H1 (cell line): Measurements from ENCODE around the gene RBM47. TPM values are rescaled to one million over a fixed set of nuclear protein-coding genes. Genes with fewer than 3 reads are reported as not detected.

Experiments used
- CTCF ChIA-PET: fragments of 300-600 bp; sonication (Branson Sonifier 250); formaldehyde crosslinking; loops from one replicate; lab custom pipeline; 2021; ENCODE audit not compliant: partially characterized antibody; lab: Charles Lee
- POLR2A ChIA-PET: fragments of 300-600 bp; sonication (Branson Sonifier 250); formaldehyde crosslinking; loops from one replicate; lab custom pipeline; 2021; ENCODE audit warnings: inconsistent platforms; ENCODE audit not compliant: partially characterized antibody; lab: Charles Lee
- DNase-seq, 2 experiments: peaks; one replicate each; pipeline versions ENCODE4 v3.0.0 to v3.0.0-alpha.2; 2010 to 2022; ENCODE audit warnings: low spot score in 2 of 2, low read depth in 1 of 2, mixed read lengths in 1 of 2
- FAIRE-seq: peaks from 2 replicates; lab custom pipeline; 2011; peaks lifted over from hg19 to GRCh38; lab: Jason Lieb, UNC
- H2AFZ ChIP-seq: 2 replicates; pipeline ENCODE4 v1.8.1; 2012; ENCODE audit warnings: low read length, inconsistent platforms
- H2AK5ac ChIP-seq: 2 replicates; pipeline ENCODE4 v1.6.1; 2013; ENCODE audit warnings: low read depth, low read length
- H2BK120ac ChIP-seq: replicated peaks from 2 replicates; pipeline ENCODE3; 2013; ENCODE audit warnings: low read depth, low read length, inconsistent platforms
- H2BK12ac ChIP-seq: 2 replicates; pipeline ENCODE4 v1.6.1; 2013; ENCODE audit warnings: low read depth, low read length
- H2BK15ac ChIP-seq: 2 replicates; pipeline ENCODE4 v1.6.1; 2013; ENCODE audit warnings: low read length
- H2BK20ac ChIP-seq: 2 replicates; pipeline ENCODE4 v1.6.1; 2013; ENCODE audit warnings: low read length
- H2BK5ac ChIP-seq: 2 replicates; pipeline ENCODE4 v1.6.1; 2013; ENCODE audit warnings: low read depth, low read length
- H3K14ac ChIP-seq: 2 replicates; pipeline ENCODE4 v1.6.1; 2013; ENCODE audit warnings: inconsistent platforms; ENCODE audit not compliant: insufficient read length
- H3K18ac ChIP-seq: 2 replicates; pipeline ENCODE4 v1.6.1; 2013; ENCODE audit warnings: low read length; ENCODE audit errors: extremely low read depth
- H3K23ac ChIP-seq: 2 replicates; pipeline ENCODE4 v1.6.1; 2013; ENCODE audit warnings: inconsistent platforms; ENCODE audit not compliant: insufficient read length
- H3K23me2 ChIP-seq: 2 replicates; pipeline ENCODE4 v1.6.1; 2013; ENCODE audit warnings: low read depth, low read length
- H3K27ac ChIP-seq: 2 replicates; pipeline ENCODE4 v1.6.1; 2011; ENCODE audit warnings: low read depth, low read length, inconsistent platforms
- H3K27me3 ChIP-seq, 4 experiments: replicated peaks in 1 of 4; 1 replicate in 1 of 4; 2 replicates in 3 of 4; pipeline versions ENCODE4 v1.6.1 to v1.8.1; 2011 to 2013; ENCODE audit warnings: low read length in 3 of 4, mild to moderate bottlenecking in 3 of 4, inconsistent platforms in 2 of 4, mixed read lengths in 2 of 4, moderate library complexity in 1 of 4; ENCODE audit not compliant: control insufficient read depth in 3 of 4, insufficient read depth in 3 of 4; ENCODE audit errors: extremely low read depth in 1 of 4
- H3K36me3 ChIP-seq, 4 experiments: 2 replicates each; pipeline versions ENCODE4 v1.6.1 to v1.8.1; 2011 to 2013; ENCODE audit warnings: mild to moderate bottlenecking in 4 of 4, low read length in 3 of 4, moderate library complexity in 2 of 4, control low read depth in 1 of 4, inconsistent platforms in 1 of 4; ENCODE audit not compliant: insufficient read depth in 4 of 4, control insufficient read depth in 2 of 4
- H3K4ac ChIP-seq: replicated peaks from 2 replicates; pipeline ENCODE3; 2013; ENCODE audit warnings: low read length, low read depth, mixed read lengths, inconsistent platforms; ENCODE audit not compliant: insufficient read length
- H3K4me1 ChIP-seq, 4 experiments: replicated peaks in 1 of 4; 1 replicate in 1 of 4; 2 replicates in 3 of 4; pipeline versions ENCODE4 v1.6.1 to v1.8.1; 2011 to 2013; ENCODE audit warnings: low read length in 3 of 4, inconsistent platforms in 2 of 4, mixed read lengths in 1 of 4; ENCODE audit not compliant: insufficient read depth in 4 of 4, control insufficient read depth in 3 of 4
- H3K4me2 ChIP-seq, 2 experiments: 2 replicates each; pipeline versions ENCODE4 v1.6.1 to v1.8.1; 2011 to 2013; ENCODE audit warnings: low read depth in 2 of 2, low read length in 2 of 2, control low read depth in 1 of 2, inconsistent platforms in 1 of 2, mild to moderate bottlenecking in 1 of 2; ENCODE audit not compliant: insufficient read depth in 1 of 2
- H3K4me3 ChIP-seq, 4 experiments: fragments of 200-600, 300-600 bp in 1 of 4; sonication (generic), shearing (Covaris generic), sonication (Bioruptor Twin) in 1 of 4; 2 replicates each; pipeline versions ENCODE4 v1.5.1 to v1.8.1; 2011 to 2016; ENCODE audit warnings: low read length in 4 of 4, low read depth in 3 of 4, control low read depth in 2 of 4, inconsistent platforms in 2 of 4, mild to moderate bottlenecking in 2 of 4, mixed read lengths in 1 of 4, moderate library complexity in 1 of 4; ENCODE audit not compliant: insufficient read depth in 2 of 4; ENCODE audit errors: extremely low read depth in 1 of 4
- H3K56ac ChIP-seq: replicated peaks from 2 replicates; pipeline ENCODE3; 2013; ENCODE audit warnings: low read depth, mild to moderate bottlenecking, mixed read lengths, low read length, inconsistent platforms; ENCODE audit not compliant: insufficient read length
- H3K79me1 ChIP-seq: 2 replicates; pipeline ENCODE4 v1.6.1; 2013; ENCODE audit warnings: low read depth, low read length, control low read depth
- H3K79me2 ChIP-seq, 2 experiments: 2 replicates each; pipeline versions ENCODE4 v1.6.1 to v1.8.1; 2012 to 2013; ENCODE audit warnings: low read length in 2 of 2, mild to moderate bottlenecking in 2 of 2, inconsistent platforms in 1 of 2; ENCODE audit not compliant: insufficient read depth in 2 of 2, control insufficient read depth in 1 of 2
- H3K9ac ChIP-seq, 4 experiments: replicated peaks in 1 of 4; 1 replicate in 1 of 4; 2 replicates in 3 of 4; pipeline versions ENCODE4 v1.6.1 to v1.8.1; 2011 to 2013; ENCODE audit warnings: low read depth in 3 of 4, low read length in 3 of 4, control low read depth in 2 of 4, mild to moderate bottlenecking in 2 of 4, moderate library complexity in 2 of 4, inconsistent platforms in 1 of 4; ENCODE audit errors: extremely low read depth in 1 of 4
- H3K9me3 ChIP-seq, 2 experiments: 2 replicates each; pipeline versions ENCODE4 v1.6.1 to v1.8.1; 2012 to 2013; ENCODE audit warnings: mild to moderate bottlenecking in 2 of 2, moderate library complexity in 2 of 2, control low read depth in 1 of 2, inconsistent platforms in 1 of 2, low read depth in 1 of 2, low read length in 1 of 2, mixed read lengths in 1 of 2; ENCODE audit not compliant: insufficient read depth in 2 of 2
- H4K20me1 ChIP-seq, 2 experiments: replicated peaks in 1 of 2; 2 replicates each; pipeline versions ENCODE3 to v1.8.1; 2011 to 2013; ENCODE audit warnings: inconsistent platforms in 2 of 2, low read length in 2 of 2, mild to moderate bottlenecking in 1 of 2; ENCODE audit not compliant: insufficient read depth in 2 of 2, control insufficient read depth in 1 of 2
- H4K5ac ChIP-seq: 2 replicates; pipeline ENCODE4 v1.6.1; 2013; ENCODE audit warnings: low read length, low read depth, mixed read lengths, inconsistent platforms; ENCODE audit not compliant: insufficient read length
- H4K8ac ChIP-seq: 2 replicates; pipeline ENCODE4 v1.8.0; 2013; ENCODE audit warnings: mild to moderate bottlenecking, moderate library complexity, low read length, inconsistent platforms; ENCODE audit not compliant: insufficient read depth; ENCODE audit errors: extremely low read depth
- H4K91ac ChIP-seq: replicated peaks from 2 replicates; pipeline ENCODE3; 2013; ENCODE audit warnings: low read length, mixed read lengths, inconsistent platforms; ENCODE audit not compliant: insufficient read length
- BCL11A ChIP-seq, 2 experiments: IDR thresholded peaks; one replicate each; pipeline ENCODE4 v1.6.1; 2011; ENCODE audit warnings: low read depth in 2 of 2, low read length in 2 of 2, mild to moderate bottlenecking in 2 of 2
- CTBP2 ChIP-seq: IDR thresholded peaks from 2 replicates; pipeline ENCODE4 v1.7.0; 2011; ENCODE audit warnings: borderline replicate concordance, mild to moderate bottlenecking, moderate library complexity, mixed read lengths, low read length; ENCODE audit not compliant: insufficient read depth, insufficient read length
- JUND ChIP-seq: IDR thresholded peaks from 2 replicates; pipeline ENCODE4 v1.6.1; 2011; ENCODE audit warnings: mild to moderate bottlenecking, improper control_type of control experiment, low read length
- NANOG ChIP-seq: IDR thresholded peaks from 2 replicates; pipeline ENCODE4 v1.6.1; 2011; ENCODE audit warnings: low read length, low read depth, mild to moderate bottlenecking, inconsistent platforms; ENCODE audit not compliant: insufficient read depth, poor library complexity, severe bottlenecking
- RAD21 ChIP-seq, 2 experiments: IDR thresholded peaks in 1 of 2; conservative IDR thresholded peaks in 1 of 2; 2 replicates each; pipeline ENCODE4 v1.6.1; 2011; ENCODE audit warnings: low read depth in 2 of 2, low read length in 2 of 2, improper control_type of control experiment in 1 of 2, inconsistent platforms in 1 of 2, mild to moderate bottlenecking in 1 of 2, moderate library complexity in 1 of 2
- RNF2 ChIP-seq: fragments of 200-900, 300-1000 bp; sonication (generic); IDR thresholded peaks from 2 replicates; pipeline ENCODE4 v1.7.1; 2016; ENCODE audit warnings: borderline replicate concordance, low read depth, mild to moderate bottlenecking, antibody characterized with exemption, low read length; ENCODE audit not compliant: poor library complexity, severe bottlenecking; ENCODE audit errors: missing control alignments
- TAF7 ChIP-seq: optimal IDR thresholded peaks from 2 replicates; pipeline ENCODE3; 2011; ENCODE audit warnings: low read depth, mild to moderate bottlenecking, inconsistent platforms, low read length, moderate library complexity, borderline replicate concordance
- YY1 ChIP-seq: IDR thresholded peaks from 2 replicates; pipeline ENCODE4 v1.6.1; 2011; ENCODE audit warnings: low read depth, mild to moderate bottlenecking, low read length
- WGBS, 2 experiments: shearing (Covaris generic) in 1 of 2; methylation state at CpG; one replicate each; pipeline versions ENCODE4 v1.1.6 to v1.1.7; 2013 to 2015; ENCODE audit warnings: low lambda C conversion rate in 2 of 2, mixed read lengths in 2 of 2, inconsistent platforms in 1 of 2, low coverage in 1 of 2, missing lambda C conversion rate in 1 of 2; ENCODE audit not compliant: insufficient replicate concordance in 2 of 2, insufficient coverage in 1 of 2, insufficient read length in 1 of 2; ENCODE audit errors: extremely low coverage in 1 of 2, missing lambda C conversion rate in 1 of 2; 5-methylcytosine and 5-hydroxymethylcytosine counted together
- polyA plus RNA-seq, 7 experiments: library from polyadenylated mRNA; depleted of rRNA in 3 of 7; stranded (reverse) in 5 of 7; unstranded in 2 of 7; fragments of >200 nt in 5 of 7; fragments of 200-250 nt in 2 of 7; gene quantifications; 1 replicate in 5 of 7; 2 replicates in 1 of 7; 4 replicates in 1 of 7; pipeline versions ENCODE4 v1.2.1 to v1.2.3, GENCODE V29; 2011 to 2013; ENCODE audit warnings: missing spikeins in 2 of 7, mixed read lengths in 2 of 7
- total RNA-seq: library from RNA; stranded (reverse); fragmentation: NEBNext Ultra II Directional; extraction: Animal tissue kit (Norgen Biotek cat#: 25700); gene quantifications from 2 replicates; pipeline ENCODE4 v1.2.1, GENCODE V29; 2021

RBM47 gene
- total and polyA plus RNA-seq, 2 of the 8 experiments (the other 6 are each of a cell fraction or from before 2014, with no cell fraction given): 42.8 to 78.9 TPM

GRCh38 chr4:40377512-40378365, 251.9 kb downstream of the RBM47 start:
- H3K4me3 ChIP-seq: no peak overlapping the region
- no peaks in the 10 kb centered on the region for H3K9me3 ChIP-seq
- H4K20me1 ChIP-seq: no peaks in the 10 kb centered on the region
- DNase-seq: no peak
- no peak overlapping the region for H2BK15ac ChIP-seq
- FAIRE-seq: no peak
- H2BK5ac ChIP-seq: no peak overlapping the region
- no peaks in the 10 kb centered on the region for H3K27me3 ChIP-seq
- H3K4me1 ChIP-seq: peaks cover 0 to 8% (median 2%) of the 10 kb centered on the region in 4 experiments; a peak in 1 of 7 replicates
- H4K8ac ChIP-seq: no peak overlapping the region
- H3K23ac ChIP-seq: no peak overlapping the region
- H3K23me2 ChIP-seq: no peaks in the 10 kb centered on the region
- no peak overlapping the region for H4K5ac ChIP-seq
- H2BK120ac ChIP-seq: no peak overlapping the region
- H3K18ac ChIP-seq: no peak overlapping the region
- H2BK12ac ChIP-seq: no peak overlapping the region
- H2AFZ ChIP-seq: no peak overlapping the region
- no peaks in the 10 kb centered on the region for H3K79me1 ChIP-seq
- H2AK5ac ChIP-seq: no peak overlapping the region
- H3K27ac ChIP-seq: no peak overlapping the region
- no peak overlapping the region for H3K9ac ChIP-seq
- H3K4me2 ChIP-seq: no peak overlapping the region
- 89% methylated on average over 7 of the region's 7 CpGs; no CpG with 5 or more reads in 1 of the 2 experiments for WGBS, 2 experiments
- no peak overlapping the region for H4K91ac ChIP-seq
- CTCF ChIA-PET: interaction anchor here (0.6 to 2.1 kb wide), 2 partner anchors 10 to 1683 kb away, joined by 5 to 6 read pairs; no protein-coding TSS in a partner anchor
- H3K14ac ChIP-seq: no peak overlapping the region
- no peak overlapping the region for H3K56ac ChIP-seq
- no peak overlapping the region for H2BK20ac ChIP-seq
- POLR2A ChIA-PET: no interaction called here
- no peak overlapping the region for H3K4ac ChIP-seq
- no peaks in the 10 kb centered on the region for H3K79me2 ChIP-seq
- no peaks in the 10 kb centered on the region for H3K36me3 ChIP-seq
- TF ChIP-seq NANOG: no peak
- TF ChIP-seq CTBP2: no peak
- no peak for TF ChIP-seq RAD21 (IDR thresholded peaks at IDR 0.05 in 1 of 2, conservative IDR thresholded peaks at IDR 0.05 in 1 of 2; ENCODE audit: low read depth in 2 of 2, low read length in 2 of 2)
- TF ChIP-seq BCL11A (IDR thresholded peaks at IDR 0.05; ENCODE audit: low read depth in 2 of 2, low read length in 2 of 2): no peak
- TF ChIP-seq RNF2: no peak
- no peak for TF ChIP-seq JUND
- no peak for TF ChIP-seq YY1
- no peak for TF ChIP-seq TAF7
